Smooth muscle cell (in vitro differentiated cells): Measurements from ENCODE around the gene GALE. TPM values are rescaled to one million over a fixed set of nuclear protein-coding genes. Genes with fewer than 3 reads are reported as not detected.

ENCODE experiments used
- DNase-seq: peaks from one replicate; lab custom pipeline; 2025; ENCODE audit not compliant: unreplicated experiment; lab: John Stamatoyannopoulos, UW
- H2AFZ ChIP-seq: fragments of 200-600 bp; sonication (generic); 2 replicates; pipeline ENCODE4 v1.6.0; 2016; ENCODE audit warnings: antibody characterized with exemption, low read depth, mild to moderate bottlenecking
- H3F3A ChIP-seq: fragments of 200-600 bp; sonication (generic); 2 replicates; pipeline ENCODE4 v1.6.0; 2017; ENCODE audit warnings: antibody characterized with exemption, low read depth
- H3K27ac ChIP-seq: fragments of 200-600 bp; sonication (generic); 2 replicates; pipeline ENCODE4 v1.5.1; 2016; ENCODE audit warnings: low read depth, mild to moderate bottlenecking
- H3K27me3 ChIP-seq: fragments of 200-600 bp; sonication (generic); 2 replicates; pipeline ENCODE4 v1.6.1; 2016; ENCODE audit warnings: low read depth, mild to moderate bottlenecking
- H3K36me3 ChIP-seq: fragments of 200-600 bp; sonication (generic); 2 replicates; pipeline ENCODE4 v1.5.1; 2016; ENCODE audit warnings: low read depth
- H3K4me1 ChIP-seq: fragments of 200-600 bp; sonication (generic); 2 replicates; pipeline ENCODE4 v1.5.1; 2016; ENCODE audit warnings: low read depth
- H3K4me2 ChIP-seq: fragments of 200-600 bp; sonication (generic); 2 replicates; pipeline ENCODE4 v1.6.0; 2016; ENCODE audit warnings: mild to moderate bottlenecking
- H3K4me3 ChIP-seq: fragments of 200-600 bp; sonication (generic); 2 replicates; pipeline ENCODE4 v1.5.1; 2016; ENCODE audit warnings: mild to moderate bottlenecking
- H3K79me2 ChIP-seq: fragments of 200-600 bp; sonication (generic); 2 replicates; pipeline ENCODE4 v1.6.0; 2016; ENCODE audit warnings: low read depth, mild to moderate bottlenecking
- H3K9ac ChIP-seq: fragments of 200-600 bp; sonication (generic); 2 replicates; pipeline ENCODE4 v1.6.0; 2016; ENCODE audit warnings: low read depth
- H3K9me3 ChIP-seq: fragments of 200-600 bp; sonication (generic); replicated peaks from 2 replicates; pipeline ENCODE4 v1.5.1; 2016; ENCODE audit warnings: low read depth
- H4K20me1 ChIP-seq: fragments of 200-600 bp; sonication (generic); 2 replicates; pipeline ENCODE4 v1.6.0; 2016; ENCODE audit warnings: low read depth
- WGBS: methylation state at CpG from one replicate; pipeline ENCODE4 v1.1.7; 2016; ENCODE audit warnings: low lambda C conversion rate; 5-methylcytosine and 5-hydroxymethylcytosine counted together
- polyA plus RNA-seq: library from polyadenylated mRNA; unstranded; fragments of >200 nt; fragmentation: Nextera tagmentation; extraction: Ambion mirVana; gene quantifications from 2 replicates; pipeline ENCODE4 v1.2.1, GENCODE V29; 2016
- total RNA-seq: library from RNA; depleted of rRNA; stranded (reverse); fragments of >200 nt; gene quantifications from 2 replicates; pipeline ENCODE4 v1.2.3, GENCODE V29; 2014
- TF ChIP-seq, protein P1 (sequence below): fragments of 200-600 bp; sonication (generic); IDR thresholded peaks from 2 replicates; pipeline ENCODE4 v1.5.1; 2017; ENCODE audit warnings: borderline replicate concordance, mild to moderate bottlenecking, antibody characterized with exemption; ENCODE audit not compliant: insufficient read depth, poor library complexity, severe bottlenecking

GALE gene
- total and polyA plus RNA-seq, 2 experiments from 2014 or later, result 51.7 to 75.2 TPM

DNA sequence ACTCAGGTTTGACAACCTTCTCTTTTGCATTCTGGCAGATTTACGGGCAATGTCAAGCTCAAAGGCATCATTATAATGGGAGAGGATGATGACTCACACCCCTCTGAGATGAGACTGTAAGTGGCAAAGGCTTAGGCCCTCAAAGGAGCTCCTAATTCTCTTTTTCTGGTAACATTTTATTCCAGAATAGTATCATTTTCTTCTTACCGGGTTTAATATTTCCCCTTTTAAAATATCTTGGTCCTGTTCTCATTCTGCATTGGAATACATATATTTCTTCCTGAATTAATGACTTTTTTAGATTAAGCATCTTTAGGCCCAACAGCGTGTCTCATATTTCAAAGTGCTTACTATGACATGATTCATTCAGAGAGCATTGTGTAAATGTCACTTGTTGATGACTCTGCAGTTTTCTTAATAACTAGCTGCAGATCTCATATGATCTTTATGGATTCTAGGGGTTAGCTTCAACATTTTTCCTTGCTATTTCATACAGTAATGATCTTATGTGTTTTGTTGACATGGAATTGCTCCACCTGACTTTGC, 20.7 kb downstream of the GALE start:
- H3K27ac ChIP-seq, result peak overlapping the region; percentile 84
- no peak overlapping the region for H3K4me3 ChIP-seq
- TF ChIP-seq, protein P1, sequence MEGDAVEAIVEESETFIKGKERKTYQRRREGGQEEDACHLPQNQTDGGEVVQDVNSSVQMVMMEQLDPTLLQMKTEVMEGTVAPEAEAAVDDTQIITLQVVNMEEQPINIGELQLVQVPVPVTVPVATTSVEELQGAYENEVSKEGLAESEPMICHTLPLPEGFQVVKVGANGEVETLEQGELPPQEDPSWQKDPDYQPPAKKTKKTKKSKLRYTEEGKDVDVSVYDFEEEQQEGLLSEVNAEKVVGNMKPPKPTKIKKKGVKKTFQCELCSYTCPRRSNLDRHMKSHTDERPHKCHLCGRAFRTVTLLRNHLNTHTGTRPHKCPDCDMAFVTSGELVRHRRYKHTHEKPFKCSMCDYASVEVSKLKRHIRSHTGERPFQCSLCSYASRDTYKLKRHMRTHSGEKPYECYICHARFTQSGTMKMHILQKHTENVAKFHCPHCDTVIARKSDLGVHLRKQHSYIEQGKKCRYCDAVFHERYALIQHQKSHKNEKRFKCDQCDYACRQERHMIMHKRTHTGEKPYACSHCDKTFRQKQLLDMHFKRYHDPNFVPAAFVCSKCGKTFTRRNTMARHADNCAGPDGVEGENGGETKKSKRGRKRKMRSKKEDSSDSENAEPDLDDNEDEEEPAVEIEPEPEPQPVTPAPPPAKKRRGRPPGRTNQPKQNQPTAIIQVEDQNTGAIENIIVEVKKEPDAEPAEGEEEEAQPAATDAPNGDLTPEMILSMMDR, result no peak
- no peaks in the 10 kb centered on the region for H3F3A ChIP-seq
- no peak for DNase-seq
- no peak overlapping the region for H2AFZ ChIP-seq
- H3K36me3 ChIP-seq, result no peaks in the 10 kb centered on the region
- H3K79me2 ChIP-seq, result peaks cover 63% of the 10 kb centered on the region
- peaks cover 15% of the 10 kb centered on the region for H3K4me1 ChIP-seq
- peak overlapping the region; percentile 86 for H3K4me2 ChIP-seq
- peak overlapping the region; percentile 88 for H3K9ac ChIP-seq
- H4K20me1 ChIP-seq, result peaks cover 38% of the 10 kb centered on the region
- 66% methylated on average over 3 of the region's 3 CpGs for WGBS
- no peaks in the 10 kb centered on the region for H3K9me3 ChIP-seq
- H3K27me3 ChIP-seq, result no peaks in the 10 kb centered on the region

DNA sequence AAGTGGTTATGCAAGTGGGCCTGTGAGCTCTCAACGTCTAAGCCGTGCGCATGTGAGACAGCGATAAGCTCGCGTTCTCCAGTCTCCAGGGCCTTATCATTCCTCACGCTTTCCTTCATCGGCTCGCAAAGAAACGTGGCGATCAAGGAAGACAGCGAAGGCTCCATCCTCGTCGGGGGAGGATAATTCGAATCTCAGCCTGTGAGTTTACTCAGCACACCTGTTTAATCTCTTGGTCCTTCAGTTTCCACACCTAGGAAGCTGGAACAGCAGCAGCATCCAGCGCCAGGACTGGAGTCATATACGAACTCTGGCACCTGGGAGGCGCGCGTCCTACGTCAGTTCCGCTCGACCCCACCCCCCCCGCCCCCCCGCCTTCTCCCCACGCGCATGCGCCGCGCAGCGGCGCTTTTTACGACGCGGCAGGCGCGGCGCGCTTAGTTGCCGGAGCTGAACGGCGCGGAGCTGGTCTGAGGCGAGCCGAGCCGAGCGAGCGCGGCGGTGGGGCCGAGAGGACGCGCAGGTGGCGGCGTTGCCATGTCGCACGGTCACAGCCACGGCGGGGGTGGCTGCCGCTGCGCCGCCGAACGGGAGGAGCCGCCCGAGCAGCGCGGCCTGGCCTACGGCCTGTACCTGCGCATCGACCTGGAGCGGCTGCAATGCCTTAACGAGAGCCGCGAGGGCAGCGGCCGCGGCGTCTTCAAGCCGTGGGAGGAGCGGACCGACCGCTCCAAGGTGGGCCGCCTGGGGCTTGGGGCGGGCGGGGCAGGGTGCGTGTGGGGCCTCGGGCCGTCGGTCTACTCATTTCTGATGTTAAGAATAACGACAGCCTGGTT, 22.4 kb downstream of the GALE start, which contains the start of gene PITHD1:
TSS of gene PITHD1 (plus strand) at position 440 of the 836 bp plus-strand sequence. CDS start at position 538, 98 bp downstream.
- H3K79me2 ChIP-seq, result peaks cover 50% of the 10 kb centered on the region
- H3K27ac ChIP-seq, result peak within 1 kb of the TSS; percentile 84
- TF ChIP-seq, protein P1, result no peak
- H3K4me3 ChIP-seq, result peak within 1 kb of the TSS; percentile 75
- H3K36me3 ChIP-seq, result no peaks in the 10 kb centered on the region
- DNase-seq, result peak; percentile 53
- H3K4me1 ChIP-seq, result peaks cover 15% of the 10 kb centered on the region
- peaks cover 31% of the 10 kb centered on the region for H4K20me1 ChIP-seq
- peak within 1 kb of the TSS; percentile 88 for H3K9ac ChIP-seq
- H3K9me3 ChIP-seq, result no peaks in the 10 kb centered on the region
- peak within 1 kb of the TSS; percentile 86 for H3K4me2 ChIP-seq
- H3K27me3 ChIP-seq, result no peaks in the 10 kb centered on the region
- peak within 1 kb of the TSS; percentile 82 for H2AFZ ChIP-seq
- no peaks in the 10 kb centered on the region for H3F3A ChIP-seq
- WGBS, result under 1% methylated on average over 40 of the region's 91 CpGs

DNA sequence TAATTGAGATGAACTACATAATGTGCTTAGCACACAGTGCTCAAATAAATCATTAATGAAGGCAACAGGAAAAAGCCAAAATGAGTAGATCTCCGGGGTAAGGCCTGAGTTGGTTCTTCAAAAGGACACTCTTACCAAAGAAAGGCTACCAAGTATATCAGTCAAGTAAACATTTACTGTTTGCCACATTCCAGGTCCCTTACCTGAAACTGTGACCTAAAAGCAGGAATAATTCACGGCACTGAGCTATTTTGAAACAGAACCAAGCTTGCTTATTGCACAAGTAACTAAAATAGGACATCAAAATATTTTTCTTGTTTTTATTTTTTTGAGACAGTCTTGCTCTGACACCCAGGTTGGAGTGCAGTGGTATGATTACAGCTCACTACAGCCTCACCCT, 24.3 kb downstream of the GALE start:
- Histone ChIP-seq H3K4me2 (no peak overlapping the region), H3K36me3 (no peaks in the 10 kb centered on the region), H3K4me1 (peaks cover 15% of the 10 kb centered on the region), H3F3A (no peaks in the 10 kb centered on the region), H3K4me3 (no peak overlapping the region), H3K9me3 (no peaks in the 10 kb centered on the region), H3K27me3 (no peaks in the 10 kb centered on the region), H2AFZ (no peak overlapping the region), H3K9ac (no peak overlapping the region), H4K20me1 (peaks cover 28% of the 10 kb centered on the region), H3K27ac (no peak overlapping the region), H3K79me2 (peaks cover 33% of the 10 kb centered on the region)
- DNase-seq, result no peak
- WGBS, result 99% methylated on average over 2 of the region's 2 CpGs
- TF ChIP-seq, protein P1, result no peak
